Liver (tissue), 9 donors: Measurements from ENCODE around the gene RP9. TPM values are rescaled to one million over a fixed set of nuclear protein-coding genes. Genes with fewer than 3 reads are reported as not detected.

Experiments used
- DNase-seq: peaks from one replicate; pipeline ENCODE4 v3.0.0-alpha.2; 2017; ENCODE audit warnings: low spot score
- H3K27ac ChIP-seq, 2 donors: one replicate each; pipeline ENCODE4 v1.7.0; 2013; ENCODE audit warnings: inconsistent platforms in 2 of 2, low read length in 2 of 2, control low read depth in 1 of 2, low read depth in 1 of 2, mild to moderate bottlenecking in 1 of 2
- H3K27me3 ChIP-seq, 4 donors: one replicate each; pipeline versions ENCODE4 v1.6.1 to v1.7.0; 2013; ENCODE audit warnings: low read length in 3 of 4, inconsistent platforms in 1 of 4, mild to moderate bottlenecking in 1 of 4, moderate library complexity in 1 of 4; ENCODE audit not compliant: control insufficient read depth in 4 of 4, insufficient read depth in 4 of 4
- H3K36me3 ChIP-seq, 4 donors: one replicate each; pipeline versions ENCODE4 v1.6.1 to v1.7.0; 2013; ENCODE audit warnings: low read length in 3 of 4, mild to moderate bottlenecking in 3 of 4, low read depth in 1 of 4, moderate library complexity in 1 of 4; ENCODE audit not compliant: control insufficient read depth in 4 of 4, insufficient read depth in 3 of 4
- H3K4me1 ChIP-seq, 4 donors: one replicate each; pipeline versions ENCODE4 v1.6.1 to v1.7.0; 2013; ENCODE audit warnings: low read length in 3 of 4, mild to moderate bottlenecking in 3 of 4, moderate library complexity in 1 of 4; ENCODE audit not compliant: control insufficient read depth in 4 of 4, insufficient read depth in 4 of 4
- H3K4me3 ChIP-seq, 3 donors: one replicate each; pipeline versions ENCODE4 v1.6.1 to v1.7.0; 2013; ENCODE audit warnings: low read length in 3 of 3, control low read depth in 1 of 3, low read depth in 1 of 3, mild to moderate bottlenecking in 1 of 3
- H3K9ac ChIP-seq, 2 donors: one replicate each; pipeline ENCODE4 v1.7.0; 2013; ENCODE audit warnings: low read length in 2 of 2, mild to moderate bottlenecking in 2 of 2, moderate library complexity in 2 of 2, control low read depth in 1 of 2, low read depth in 1 of 2
- H3K9me3 ChIP-seq, 4 donors: one replicate each; pipeline versions ENCODE4 v1.6.1 to v1.7.0; 2013; ENCODE audit warnings: low read length in 3 of 4; ENCODE audit not compliant: control insufficient read depth in 4 of 4
- EGR1 ChIP-seq, 2 donors: IDR thresholded peaks; 2 replicates each; pipeline ENCODE4 v1.6.1; 2016 to 2018; ENCODE audit warnings: antibody characterized with exemption in 2 of 2, low read depth in 2 of 2
- FOXA1 ChIP-seq: IDR thresholded peaks from 2 replicates; pipeline ENCODE4 v1.6.1; 2016; ENCODE audit warnings: antibody characterized with exemption
- FOXA2 ChIP-seq: IDR thresholded peaks from 2 replicates; pipeline ENCODE4 v1.6.1; 2016; ENCODE audit warnings: antibody characterized with exemption
- GABPA ChIP-seq, 2 donors: IDR thresholded peaks in 1 of 2; conservative IDR thresholded peaks in 1 of 2; 2 replicates each; pipeline ENCODE4 v1.6.1; 2016; ENCODE audit warnings: antibody characterized with exemption in 2 of 2, mild to moderate bottlenecking in 1 of 2, moderate library complexity in 1 of 2
- HNF4A ChIP-seq, 2 donors: conservative IDR thresholded peaks; 2 replicates each; pipeline ENCODE4 v1.6.1; 2016; ENCODE audit warnings: antibody characterized with exemption in 2 of 2, mild to moderate bottlenecking in 2 of 2
- HNF4G ChIP-seq: IDR thresholded peaks from 2 replicates; pipeline ENCODE4 v1.6.1; 2016; ENCODE audit warnings: antibody characterized with exemption
- JUND ChIP-seq, 2 donors: IDR thresholded peaks; 2 replicates each; pipeline ENCODE4 v1.6.1; 2016; ENCODE audit warnings: antibody characterized with exemption in 2 of 2
- NR2F2 ChIP-seq: IDR thresholded peaks from 2 replicates; pipeline ENCODE4 v1.6.1; 2016; ENCODE audit warnings: antibody characterized with exemption
- RAD21 ChIP-seq, 2 donors: IDR thresholded peaks; 2 replicates each; pipeline ENCODE4 v1.6.1; 2016; ENCODE audit warnings: antibody characterized with exemption in 2 of 2, mild to moderate bottlenecking in 2 of 2
- RXRA ChIP-seq, 2 donors: IDR thresholded peaks; 2 replicates each; pipeline ENCODE4 v1.6.1; 2017 to 2018; ENCODE audit warnings: antibody characterized with exemption in 2 of 2, mild to moderate bottlenecking in 1 of 2
- SP1 ChIP-seq: IDR thresholded peaks from 2 replicates; pipeline ENCODE4 v1.6.1; 2018; ENCODE audit warnings: antibody characterized with exemption, mild to moderate bottlenecking
- TAF1 ChIP-seq: conservative IDR thresholded peaks from 2 replicates; pipeline ENCODE4 v1.6.1; 2016; ENCODE audit warnings: antibody characterized with exemption, mild to moderate bottlenecking
- YY1 ChIP-seq: IDR thresholded peaks from 2 replicates; pipeline ENCODE4 v1.6.1; 2016; ENCODE audit warnings: antibody characterized with exemption, mild to moderate bottlenecking
- WGBS: extraction: QIAGEN DNeasy Blood & Tissue Kit; methylation state at CpG from one replicate; pipeline ENCODE4 v1.1.7; 2013; 5-methylcytosine and 5-hydroxymethylcytosine counted together
- polyA plus RNA-seq, 2 donors: library from polyadenylated mRNA; stranded (reverse) in 1 of 2; unstranded in 1 of 2; fragments of 200-250 nt in 1 of 2; fragments of >200 nt in 1 of 2; fragmentation: Nextera tagmentation in 1 of 2; extraction: Ambion mirVana in 1 of 2; gene quantifications; one replicate each; pipeline versions ENCODE4 v1.2.1 to v1.2.3, GENCODE V29; 2013 to 2015
- total RNA-seq, 2 donors: library from RNA; depleted of rRNA; stranded (reverse); fragments of >200 nt; gene quantifications; one replicate each; pipeline ENCODE4 v1.2.3, GENCODE V29; 2014
- TF ChIP-seq, protein P1 (sequence below): IDR thresholded peaks from 2 replicates; pipeline ENCODE4 v1.6.1; 2016; ENCODE audit warnings: antibody characterized with exemption
- TF ChIP-seq, protein P2 (sequence below): IDR thresholded peaks from 2 replicates; pipeline ENCODE4 v1.6.1; 2016; ENCODE audit warnings: antibody characterized with exemption, mild to moderate bottlenecking
- TF ChIP-seq, protein P3 (sequence below): fragments of 150-350 bp; IDR thresholded peaks from 2 replicates; pipeline ENCODE4 v1.5.1; 2017; ENCODE audit warnings: improper control_type of control experiment, low read depth, low read length; ENCODE audit not compliant: missing input control
- TF ChIP-seq, protein P4 (sequence below): IDR thresholded peaks from 2 replicates; pipeline ENCODE4 v1.6.1; 2016; ENCODE audit warnings: antibody characterized with exemption
- donor health status: healthy.
- donor health status: healthy.
- donor health status: healthy.
- donor health status: healthy.
- donor health status: healthy.

Gene RP9
- total and polyA plus RNA-seq, 4 donors, result 3.3 to 7.7 (median 4.4) TPM

DNA sequence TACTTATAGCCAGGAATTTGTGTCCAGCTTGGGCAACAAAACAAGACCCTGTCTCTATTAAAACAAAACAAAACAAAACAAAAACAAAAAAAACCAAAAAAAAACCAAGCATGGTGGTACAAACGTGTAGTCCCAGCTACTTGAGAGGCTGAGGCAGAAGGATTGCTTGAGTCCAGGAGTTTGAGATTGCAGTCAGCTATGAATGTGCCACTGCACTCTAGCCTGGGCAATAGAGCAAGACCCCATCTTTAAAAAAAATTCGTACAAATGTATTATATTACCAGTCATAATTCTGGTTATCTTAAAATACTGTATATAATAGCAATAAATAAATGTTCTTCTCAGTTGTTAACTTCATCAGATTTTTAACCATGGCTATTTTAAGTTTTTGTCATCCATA, 17.9 kb upstream of the RP9 start:
- Histone ChIP-seq H3K4me3 (no peak overlapping the region), H3K27me3 (no peaks in the 10 kb centered on the region), H3K36me3 (no peaks in the 10 kb centered on the region), H3K9me3 (no peaks in the 10 kb centered on the region), H3K27ac (no peak overlapping the region), H3K4me1 (peaks cover 1 to 11% (median 8%) of the 10 kb centered on the region in 4 donors), H3K9ac (no peak overlapping the region)
- TF ChIP-seq, protein P1, sequence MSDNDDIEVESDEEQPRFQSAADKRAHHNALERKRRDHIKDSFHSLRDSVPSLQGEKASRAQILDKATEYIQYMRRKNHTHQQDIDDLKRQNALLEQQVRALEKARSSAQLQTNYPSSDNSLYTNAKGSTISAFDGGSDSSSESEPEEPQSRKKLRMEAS, result no peak
- TF ChIP-seq, protein P2, sequence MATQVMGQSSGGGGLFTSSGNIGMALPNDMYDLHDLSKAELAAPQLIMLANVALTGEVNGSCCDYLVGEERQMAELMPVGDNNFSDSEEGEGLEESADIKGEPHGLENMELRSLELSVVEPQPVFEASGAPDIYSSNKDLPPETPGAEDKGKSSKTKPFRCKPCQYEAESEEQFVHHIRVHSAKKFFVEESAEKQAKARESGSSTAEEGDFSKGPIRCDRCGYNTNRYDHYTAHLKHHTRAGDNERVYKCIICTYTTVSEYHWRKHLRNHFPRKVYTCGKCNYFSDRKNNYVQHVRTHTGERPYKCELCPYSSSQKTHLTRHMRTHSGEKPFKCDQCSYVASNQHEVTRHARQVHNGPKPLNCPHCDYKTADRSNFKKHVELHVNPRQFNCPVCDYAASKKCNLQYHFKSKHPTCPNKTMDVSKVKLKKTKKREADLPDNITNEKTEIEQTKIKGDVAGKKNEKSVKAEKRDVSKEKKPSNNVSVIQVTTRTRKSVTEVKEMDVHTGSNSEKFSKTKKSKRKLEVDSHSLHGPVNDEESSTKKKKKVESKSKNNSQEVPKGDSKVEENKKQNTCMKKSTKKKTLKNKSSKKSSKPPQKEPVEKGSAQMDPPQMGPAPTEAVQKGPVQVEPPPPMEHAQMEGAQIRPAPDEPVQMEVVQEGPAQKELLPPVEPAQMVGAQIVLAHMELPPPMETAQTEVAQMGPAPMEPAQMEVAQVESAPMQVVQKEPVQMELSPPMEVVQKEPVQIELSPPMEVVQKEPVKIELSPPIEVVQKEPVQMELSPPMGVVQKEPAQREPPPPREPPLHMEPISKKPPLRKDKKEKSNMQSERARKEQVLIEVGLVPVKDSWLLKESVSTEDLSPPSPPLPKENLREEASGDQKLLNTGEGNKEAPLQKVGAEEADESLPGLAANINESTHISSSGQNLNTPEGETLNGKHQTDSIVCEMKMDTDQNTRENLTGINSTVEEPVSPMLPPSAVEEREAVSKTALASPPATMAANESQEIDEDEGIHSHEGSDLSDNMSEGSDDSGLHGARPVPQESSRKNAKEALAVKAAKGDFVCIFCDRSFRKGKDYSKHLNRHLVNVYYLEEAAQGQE, result no peak
- TF ChIP-seq YY1 (no peak), RAD21 (IDR thresholded peaks at IDR 0.05) (no peak), FOXA1 (no peak)
- DNase-seq, result no peak
- WGBS, result 70% methylated on average over 2 of the region's 2 CpGs

DNA sequence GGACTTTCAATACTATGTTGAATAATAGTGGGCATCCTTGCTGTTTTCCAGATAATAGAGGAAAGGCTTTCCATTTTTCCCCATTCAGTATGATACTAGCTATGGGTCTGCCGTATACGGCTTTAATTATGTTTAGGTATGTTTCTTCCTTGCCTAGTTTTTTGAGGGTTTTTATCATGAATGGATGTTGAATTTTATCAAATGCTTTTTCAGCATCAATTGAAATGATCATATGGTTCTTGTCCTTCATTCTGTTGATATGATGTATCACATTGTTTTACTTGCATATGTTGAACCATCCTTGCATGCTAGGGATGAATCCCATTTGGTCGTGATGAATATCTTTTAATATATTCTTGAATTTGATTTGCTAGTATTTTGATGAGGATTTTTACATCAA, 9.2 kb upstream of the RP9 start:
- H3K27ac ChIP-seq, result no peak overlapping the region
- no peaks in the 10 kb centered on the region for H3K27me3 ChIP-seq
- H3K36me3 ChIP-seq, result no peaks in the 10 kb centered on the region
- no peak overlapping the region for H3K4me3 ChIP-seq
- no peaks in the 10 kb centered on the region for H3K4me1 ChIP-seq
- H3K9me3 ChIP-seq, result peaks cover 0 to 7% (median 0%) of the 10 kb centered on the region in 4 donors
- DNase-seq, result no peak
- H3K9ac ChIP-seq, result no peak overlapping the region
- TF ChIP-seq EGR1 (IDR thresholded peaks at IDR 0.05; ENCODE audit: low read depth in 2 of 2) (no peak), FOXA2 (no peak), TAF1 (no peak), GABPA (IDR thresholded peaks at IDR 0.05 in 1 of 2, conservative IDR thresholded peaks at IDR 0.05 in 1 of 2) (no peak), HNF4A (conservative IDR thresholded peaks at IDR 0.05) (no peak)
- 94% methylated on average over 3 of the region's 3 CpGs for WGBS

DNA sequence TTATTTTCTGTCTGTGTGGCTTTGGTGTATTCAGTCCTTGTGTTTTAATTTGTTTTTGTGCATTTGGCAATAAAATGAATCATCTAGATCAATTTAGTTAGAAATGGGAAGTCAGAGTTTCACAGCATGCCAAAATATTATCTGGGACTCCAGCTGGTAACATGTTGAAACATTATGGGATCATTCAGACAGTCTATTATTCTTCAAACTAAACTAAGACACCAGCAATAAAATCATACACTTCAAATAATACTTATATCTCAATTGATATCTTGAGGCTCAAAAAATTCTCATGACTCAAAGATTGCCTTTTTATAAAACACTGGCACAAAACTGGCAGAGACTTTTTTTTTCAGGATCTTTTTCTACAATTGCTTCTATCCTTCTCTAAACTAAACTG, 5.8 kb upstream of the RP9 start:
- TF ChIP-seq EGR1 (IDR thresholded peaks at IDR 0.05; ENCODE audit: low read depth in 2 of 2), result no peak
- TF ChIP-seq, protein P3, sequence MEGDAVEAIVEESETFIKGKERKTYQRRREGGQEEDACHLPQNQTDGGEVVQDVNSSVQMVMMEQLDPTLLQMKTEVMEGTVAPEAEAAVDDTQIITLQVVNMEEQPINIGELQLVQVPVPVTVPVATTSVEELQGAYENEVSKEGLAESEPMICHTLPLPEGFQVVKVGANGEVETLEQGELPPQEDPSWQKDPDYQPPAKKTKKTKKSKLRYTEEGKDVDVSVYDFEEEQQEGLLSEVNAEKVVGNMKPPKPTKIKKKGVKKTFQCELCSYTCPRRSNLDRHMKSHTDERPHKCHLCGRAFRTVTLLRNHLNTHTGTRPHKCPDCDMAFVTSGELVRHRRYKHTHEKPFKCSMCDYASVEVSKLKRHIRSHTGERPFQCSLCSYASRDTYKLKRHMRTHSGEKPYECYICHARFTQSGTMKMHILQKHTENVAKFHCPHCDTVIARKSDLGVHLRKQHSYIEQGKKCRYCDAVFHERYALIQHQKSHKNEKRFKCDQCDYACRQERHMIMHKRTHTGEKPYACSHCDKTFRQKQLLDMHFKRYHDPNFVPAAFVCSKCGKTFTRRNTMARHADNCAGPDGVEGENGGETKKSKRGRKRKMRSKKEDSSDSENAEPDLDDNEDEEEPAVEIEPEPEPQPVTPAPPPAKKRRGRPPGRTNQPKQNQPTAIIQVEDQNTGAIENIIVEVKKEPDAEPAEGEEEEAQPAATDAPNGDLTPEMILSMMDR, result no peak
- no peak for TF ChIP-seq RAD21 (IDR thresholded peaks at IDR 0.05)
- TF ChIP-seq TAF1, result no peak
- no peak for TF ChIP-seq NR2F2
- TF ChIP-seq, protein P4, sequence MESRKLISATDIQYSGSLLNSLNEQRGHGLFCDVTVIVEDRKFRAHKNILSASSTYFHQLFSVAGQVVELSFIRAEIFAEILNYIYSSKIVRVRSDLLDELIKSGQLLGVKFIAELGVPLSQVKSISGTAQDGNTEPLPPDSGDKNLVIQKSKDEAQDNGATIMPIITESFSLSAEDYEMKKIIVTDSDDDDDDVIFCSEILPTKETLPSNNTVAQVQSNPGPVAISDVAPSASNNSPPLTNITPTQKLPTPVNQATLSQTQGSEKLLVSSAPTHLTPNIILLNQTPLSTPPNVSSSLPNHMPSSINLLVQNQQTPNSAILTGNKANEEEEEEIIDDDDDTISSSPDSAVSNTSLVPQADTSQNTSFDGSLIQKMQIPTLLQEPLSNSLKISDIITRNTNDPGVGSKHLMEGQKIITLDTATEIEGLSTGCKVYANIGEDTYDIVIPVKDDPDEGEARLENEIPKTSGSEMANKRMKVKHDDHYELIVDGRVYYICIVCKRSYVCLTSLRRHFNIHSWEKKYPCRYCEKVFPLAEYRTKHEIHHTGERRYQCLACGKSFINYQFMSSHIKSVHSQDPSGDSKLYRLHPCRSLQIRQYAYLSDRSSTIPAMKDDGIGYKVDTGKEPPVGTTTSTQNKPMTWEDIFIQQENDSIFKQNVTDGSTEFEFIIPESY, result no peak
- no peak for TF ChIP-seq FOXA2
- TF ChIP-seq, protein P2, result no peak
- TF ChIP-seq, protein P1, result no peak
- no peak for TF ChIP-seq HNF4G
- TF ChIP-seq RXRA (IDR thresholded peaks at IDR 0.05), result no peak
- TF ChIP-seq FOXA1, result no peak
- no peak for TF ChIP-seq SP1
- TF ChIP-seq HNF4A (conservative IDR thresholded peaks at IDR 0.05), result no peak
- TF ChIP-seq JUND (IDR thresholded peaks at IDR 0.05), result no peak
- Histone ChIP-seq H3K27me3 (no peaks in the 10 kb centered on the region), H3K4me3 (no peak overlapping the region), H3K9me3 (peaks cover 0 to 7% (median 0%) of the 10 kb centered on the region in 4 donors), H3K27ac (no peak overlapping the region), H3K4me1 (no peaks in the 10 kb centered on the region), H3K9ac (no peak overlapping the region), H3K36me3 (no peaks in the 10 kb centered on the region)
- no peak for DNase-seq
